ENCODE measurements around the gene IL18.
"Not testable (repeated sequence)": the region's sequence is repeated elsewhere in the genome, so short reads cannot be mapped to it uniquely, and the experiment has no call there.

Gene IL18

DNA sequence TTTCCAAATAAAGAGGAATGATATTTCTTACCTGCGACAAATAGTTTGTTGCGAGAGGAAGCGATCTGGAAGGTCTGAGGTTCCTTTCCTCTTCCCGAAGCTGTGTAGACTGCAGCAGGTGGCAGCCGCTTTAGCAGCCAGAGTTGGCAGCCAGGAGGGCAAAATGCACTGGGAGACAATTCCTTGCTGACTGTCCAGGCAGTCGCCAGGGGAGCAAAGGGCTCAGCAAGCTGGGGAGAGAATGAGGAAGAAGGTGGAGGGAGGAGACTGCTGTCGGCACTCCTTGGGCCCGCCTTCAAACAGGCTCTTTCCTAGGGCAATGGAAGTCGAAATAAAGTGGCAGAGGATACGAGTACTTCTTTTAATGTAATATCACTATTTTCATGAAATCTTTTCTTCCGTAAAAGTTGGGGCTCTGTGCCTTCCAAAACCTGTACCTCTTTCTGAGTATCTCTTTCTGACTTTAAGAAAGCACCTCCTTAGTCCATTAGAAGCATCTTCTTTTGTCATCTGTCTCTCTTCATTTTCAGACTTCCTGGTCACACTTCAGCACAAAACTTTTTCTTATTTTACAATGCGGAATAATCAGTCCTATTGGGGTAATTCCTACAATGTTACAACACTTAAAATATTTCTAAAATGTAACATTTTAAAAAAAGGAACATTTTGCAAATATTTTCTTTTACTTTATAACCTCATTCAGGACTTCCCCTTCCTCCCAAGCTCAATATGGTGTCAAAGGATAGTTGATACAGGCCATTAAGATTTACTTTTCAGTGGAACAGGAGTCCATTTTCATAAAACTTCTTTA, at the start of gene IL18:
Gene IL18 (minus strand): TSS at position 220 of the 811 bp plus-strand sequence. CDS start 9,041 bp downstream, outside the sequence.
- no peak for FAIRE-seq
- no peak for DNase-seq (ENCODE audit: insufficient read length, low spot score)

GRCh38 chr11:112212710-112213109, 48.8 kb upstream of the IL18 start:
- FAIRE-seq = no peak

GRCh38 chr11:112212290-112212689, 48.4 kb upstream of the IL18 start:
- no peak for DNase-seq (ENCODE audit: insufficient read length, low spot score)
- FAIRE-seq = no peak

More at GRCh38 chr11:112212710-112213109, 48.8 kb upstream of the IL18 start:
- DNase-seq (ENCODE audit: insufficient read length, low spot score) = no peak

- FAIRE-seq (peak; percentile 45), DNase-seq (ENCODE audit: insufficient read length, low spot score) (no peak)
Observed at GRCh38 chr11:112211536-112211935, 47.6 kb upstream of the IL18 start.

- no peak for DNase-seq (ENCODE audit: insufficient read length, low spot score)
- FAIRE-seq = no peak
Observed at GRCh38 chr11:112210890-112211289, 47.0 kb upstream of the IL18 start.

DNA sequence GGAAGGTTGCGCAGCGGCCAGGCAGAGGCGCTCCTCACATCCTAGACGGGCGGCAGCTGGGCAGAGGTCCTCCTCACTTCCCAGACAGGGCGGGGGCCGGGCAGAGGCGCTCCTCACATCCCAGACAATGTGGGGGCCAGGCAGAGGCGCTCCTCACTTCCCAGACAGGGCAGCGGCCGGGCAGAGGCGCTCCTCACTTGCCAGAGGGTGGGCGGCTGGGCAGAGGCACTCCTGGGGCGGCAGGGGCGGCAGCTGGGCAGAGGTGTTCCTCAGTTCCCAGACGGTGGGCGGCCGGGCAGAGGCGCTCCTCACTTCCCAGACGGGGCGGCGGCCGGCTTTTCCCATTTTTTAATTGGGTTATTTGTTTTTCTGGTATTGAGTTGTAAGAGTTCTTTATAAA, 42.2 kb upstream of the IL18 start:
- DNase-seq (ENCODE audit: insufficient read length, low spot score) = no peak
- FAIRE-seq = no peak

GRCh38 chr11:112200252-112200651, 36.4 kb upstream of the IL18 start:
- DNase-seq (ENCODE audit: insufficient read length, low spot score) (no peak), FAIRE-seq (no peak)

GRCh38 chr11:112199101-112199500, 35.2 kb upstream of the IL18 start:
- not testable (repeated sequence) for DNase-seq (ENCODE audit: insufficient read length, low spot score)

DNA sequence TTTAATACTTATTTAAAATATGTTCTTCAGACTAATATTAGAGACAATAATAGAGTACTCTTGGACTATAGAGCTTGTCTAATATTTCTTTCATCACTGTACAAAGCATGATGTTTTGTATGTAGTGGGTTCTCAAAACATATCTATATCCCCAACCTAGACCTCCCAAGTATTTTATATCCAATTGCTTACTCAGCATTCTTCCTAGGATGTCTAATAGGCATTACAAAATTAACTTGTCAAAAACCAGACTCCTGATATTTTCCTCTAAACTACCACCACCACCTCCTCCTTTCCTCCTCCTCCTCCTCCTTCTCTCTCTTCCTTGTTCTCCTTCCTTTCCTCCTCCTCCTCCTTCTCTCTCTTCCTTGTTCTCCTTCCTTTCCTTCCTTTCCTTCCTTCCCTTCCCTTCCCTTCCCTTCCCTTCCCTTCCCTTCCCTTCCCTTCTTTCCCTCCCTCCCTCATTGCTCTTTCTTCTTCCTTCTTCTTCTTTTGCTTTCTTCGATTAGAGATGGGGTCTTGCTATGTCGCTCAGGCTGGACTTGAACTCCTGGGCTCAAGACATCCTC, 32.7 kb upstream of the IL18 start:
- DNase-seq (ENCODE audit: insufficient read length, low spot score) = no peak
- FAIRE-seq = no peak

More at GRCh38 chr11:112199101-112199500, 35.2 kb upstream of the IL18 start:
- not testable (repeated sequence) for FAIRE-seq

DNA sequence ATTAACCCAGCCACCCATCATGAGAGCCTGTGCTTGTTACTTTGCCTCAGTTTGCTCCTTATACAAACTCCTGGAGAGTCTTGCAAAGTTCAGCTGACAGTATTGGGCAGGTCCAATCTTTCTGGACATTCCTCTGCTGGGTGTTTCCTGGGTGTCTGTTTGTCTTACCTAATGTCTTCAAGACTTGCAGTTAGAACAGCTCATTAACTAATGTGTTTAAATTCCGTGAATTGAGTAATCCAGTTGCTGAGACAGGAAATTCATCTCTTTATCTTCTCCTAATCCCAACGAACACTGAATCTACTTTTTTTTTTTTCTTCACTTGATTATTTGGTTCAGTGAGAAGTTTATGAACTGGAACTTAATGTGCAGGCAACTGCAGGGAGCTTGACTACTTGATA, 32.1 kb upstream of the IL18 start:
- FAIRE-seq = no peak

GRCh38 chr11:112195113-112195512, 31.2 kb upstream of the IL18 start:
- not testable (repeated sequence) for FAIRE-seq; DNase-seq (ENCODE audit: insufficient read length, low spot score)

More for the DNA sequence above, 32.1 kb upstream of the IL18 start:
- no peak for DNase-seq (ENCODE audit: insufficient read length, low spot score)

DNA sequence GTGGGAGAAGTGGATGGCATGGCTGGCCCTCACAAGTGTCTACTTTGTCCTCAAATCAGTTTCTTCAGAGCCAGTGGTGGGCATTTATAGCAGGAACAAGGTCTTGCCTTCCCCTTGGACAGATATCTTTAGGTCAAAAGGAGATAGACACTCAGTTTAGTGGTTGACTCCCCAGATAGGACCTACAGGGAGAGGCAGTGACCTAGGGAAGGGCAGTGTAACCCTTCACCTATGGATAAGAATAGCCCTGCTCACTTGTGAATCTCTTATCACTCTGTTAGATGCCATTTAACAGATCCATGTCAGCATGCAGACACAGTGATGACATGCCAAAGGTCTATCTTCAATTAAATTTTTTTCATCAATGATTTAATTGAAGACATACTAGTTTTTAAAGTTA, 22.4 kb upstream of the IL18 start:
- DNase-seq (ENCODE audit: insufficient read length, low spot score) (no peak), FAIRE-seq (no peak)

DNA sequence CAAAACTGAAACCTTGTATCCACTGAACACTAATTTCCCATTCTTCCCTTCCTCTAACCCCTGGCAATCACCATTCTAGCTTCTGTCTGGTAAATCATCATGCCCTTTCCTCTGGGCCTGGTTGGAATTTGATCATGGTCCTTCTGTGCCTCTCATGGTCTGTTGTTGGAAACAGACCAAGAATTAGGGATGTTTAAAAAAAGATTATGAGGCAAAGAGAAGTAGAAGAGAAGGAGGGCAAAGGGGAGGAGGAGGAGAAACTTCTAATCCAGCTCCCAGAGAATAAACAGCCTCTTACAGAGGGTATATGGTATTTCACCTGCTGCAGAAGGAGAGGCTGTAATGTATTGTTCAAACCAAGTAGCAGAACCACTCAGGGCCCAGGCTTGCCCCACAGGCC, 22.0 kb upstream of the IL18 start:
- DNase-seq (ENCODE audit: insufficient read length, low spot score) (no peak), FAIRE-seq (no peak)

DNA sequence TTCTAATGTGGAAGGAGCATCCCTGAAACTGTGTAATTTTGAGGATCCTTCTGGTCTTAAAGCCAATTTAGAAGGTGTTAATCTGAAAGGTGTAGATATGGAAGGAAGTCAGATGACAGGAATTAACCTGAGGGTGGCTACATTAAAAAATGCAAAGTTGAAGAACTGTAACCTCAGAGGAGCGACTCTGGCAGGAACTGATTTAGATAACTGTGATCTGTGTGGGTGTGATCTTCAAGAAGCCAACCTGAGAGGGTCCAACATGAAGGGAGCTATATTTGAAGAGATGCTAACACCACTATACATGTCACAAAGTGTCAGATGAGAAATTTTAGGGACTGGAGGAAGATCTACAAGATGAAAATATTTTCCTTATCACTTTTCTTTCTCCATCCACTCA, 19.0 kb upstream of the IL18 start:
- FAIRE-seq (no peak), DNase-seq (ENCODE audit: insufficient read length, low spot score) (no peak)

DNA sequence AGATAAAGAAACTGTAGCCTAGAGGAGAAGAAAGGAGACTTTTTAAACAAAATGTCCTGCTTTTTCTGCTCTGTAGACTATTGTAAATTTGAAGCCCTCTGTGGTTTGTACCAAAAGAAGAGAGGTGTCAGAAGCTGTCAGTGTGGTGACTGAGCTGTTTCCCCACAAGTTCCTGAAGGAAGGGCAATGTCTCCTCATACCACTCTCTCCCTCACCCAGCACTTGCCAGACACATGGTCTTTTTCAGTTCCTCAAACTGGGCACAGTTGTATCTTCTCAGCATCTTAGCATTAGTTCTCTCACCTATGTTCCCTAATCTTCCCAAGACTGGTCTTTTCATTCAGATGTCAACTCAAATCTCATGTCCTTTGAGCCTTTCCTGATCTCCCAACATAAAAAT, 15.7 kb upstream of the IL18 start:
- DNase-seq (ENCODE audit: insufficient read length, low spot score) (no peak), FAIRE-seq (no peak)

GRCh38 chr11:112178936-112179335, 15.0 kb upstream of the IL18 start:
- no peak for DNase-seq (ENCODE audit: insufficient read length, low spot score)
- no peak for FAIRE-seq

DNA sequence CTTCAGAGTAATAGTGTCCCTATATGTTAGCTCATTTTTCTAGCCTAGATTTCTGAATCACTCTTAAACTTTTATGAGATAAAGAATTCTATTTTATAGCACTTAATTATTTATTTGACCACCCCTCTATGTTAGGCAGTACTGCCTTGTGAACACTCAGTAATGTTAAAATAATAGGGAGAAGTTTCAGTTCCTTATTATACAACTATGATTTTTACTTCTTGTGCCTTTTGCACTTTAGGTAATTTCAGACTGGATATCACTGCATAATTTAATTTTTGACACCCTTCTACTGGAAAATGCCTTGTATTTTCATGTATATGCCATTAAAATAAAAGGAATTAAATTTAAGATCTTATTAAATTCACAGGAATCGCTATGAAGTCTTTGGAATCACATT, 14.5 kb upstream of the IL18 start:
- FAIRE-seq = no peak

GRCh38 chr11:112177589-112177988, 13.7 kb upstream of the IL18 start:
- no peak for FAIRE-seq
- DNase-seq (ENCODE audit: insufficient read length, low spot score) = no peak

More for the DNA sequence above, 14.5 kb upstream of the IL18 start:
- DNase-seq (ENCODE audit: insufficient read length, low spot score) = no peak

GRCh38 chr11:112176077-112176476, 12.2 kb upstream of the IL18 start:
- no peak for DNase-seq (ENCODE audit: insufficient read length, low spot score)
- no peak for FAIRE-seq

DNA sequence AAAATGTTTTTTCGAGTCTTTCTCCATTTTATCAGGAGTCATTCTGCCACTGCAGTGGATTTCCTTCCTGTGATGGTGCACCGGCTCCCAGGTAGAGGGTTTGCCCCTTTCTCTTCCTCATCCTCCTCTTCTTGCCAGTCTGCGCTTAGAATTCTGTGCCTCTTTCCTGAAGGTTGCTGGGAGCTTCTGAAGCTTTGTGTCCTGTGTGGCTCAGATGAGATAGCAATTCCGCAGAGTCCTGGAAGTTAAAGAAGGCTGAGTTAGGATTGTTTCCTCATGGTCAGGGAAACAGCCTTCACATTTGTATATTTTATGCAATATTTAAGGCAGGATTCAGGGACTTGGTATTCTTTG, 11.7 kb upstream of the IL18 start:
- no peak for FAIRE-seq

DNA sequence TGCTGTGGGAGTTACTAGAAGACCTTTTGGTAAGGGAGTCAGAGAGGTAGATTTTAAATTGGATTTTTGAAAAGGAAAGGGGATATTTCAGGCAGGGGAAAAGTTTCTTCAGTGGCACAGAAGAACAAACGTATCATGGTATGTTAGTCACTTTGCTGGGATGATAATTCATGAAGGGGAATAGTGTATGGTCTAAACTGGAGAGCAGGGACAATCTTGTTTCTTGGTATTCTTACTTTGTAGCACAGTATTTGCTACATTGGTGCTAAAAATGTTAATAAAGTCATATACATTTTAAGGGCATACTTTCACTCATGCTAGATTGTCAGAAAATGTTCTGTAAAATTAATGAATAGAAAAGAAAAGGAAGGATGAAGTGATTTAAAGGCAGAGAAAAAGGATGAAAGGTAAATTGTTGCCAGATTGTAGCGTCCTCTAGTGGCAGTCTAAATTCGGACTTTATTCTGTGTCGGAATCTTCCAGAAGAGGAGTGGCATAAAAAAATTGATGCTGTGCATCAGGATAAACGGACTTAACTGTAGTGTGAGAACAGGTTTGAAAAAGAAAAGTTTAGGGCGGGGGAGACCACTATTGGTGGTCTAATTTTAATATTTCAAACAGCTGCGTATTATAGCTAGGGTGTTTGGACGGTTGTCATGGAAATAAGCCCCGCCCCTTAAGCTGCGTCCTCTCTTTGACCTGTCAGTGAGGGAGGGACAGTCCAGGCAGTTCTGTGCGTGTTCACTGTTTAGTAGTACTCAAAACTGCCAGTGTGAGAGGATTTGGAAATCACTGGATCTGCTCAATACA, 11.1 kb upstream of the IL18 start, which contains the start of gene BCO2:
Gene BCO2 (plus strand): TSS at position 724 of the 810 bp plus-strand sequence. CDS start 90 bp downstream, outside the sequence.
- FAIRE-seq = peak; percentile 55
- DNase-seq (ENCODE audit: insufficient read length, low spot score) = no peak

More for the DNA sequence above, 11.7 kb upstream of the IL18 start:
- no peak for DNase-seq (ENCODE audit: insufficient read length, low spot score)

Measured in GM19239 (cell line).